Activated CD4-positive, alpha-beta T cell treated with anti-CD3 and anti-CD28 coated beads for 4 hours (primary cell): Measurements from ENCODE around the gene SIGLEC6.

Source experiments
- DNase-seq, 2 donors: peaks; one replicate each; pipeline ENCODE4 v3.0.0-alpha.2; 2020

Gene SIGLEC6

GRCh38 chr19:51472607-51473006 is 58.9 kb downstream of the SIGLEC6 start:
- DNase-seq = no peak

GRCh38 chr19:51471527-51471926 is 59.9 kb downstream of the SIGLEC6 start:
- DNase-seq = no peak

- DNase-seq = no peak
Observed at GRCh38 chr19:51470966-51471365, 60.5 kb downstream of the SIGLEC6 start.

GRCh38 chr19:51469629-51470028 is 61.8 kb downstream of the SIGLEC6 start:
- DNase-seq = no peak

- no peak for DNase-seq
Observed at GRCh38 chr19:51469162-51469561, 62.3 kb downstream of the SIGLEC6 start.

- DNase-seq = no peak
Observed at GRCh38 chr19:51468545-51468920, 62.9 kb downstream of the SIGLEC6 start.

GRCh38 chr19:51467864-51468544 is 63.5 kb downstream of the SIGLEC6 start:
- DNase-seq = no peak
